NCI-H2081 (cell line): ENCODE data around the gene ITGA8.
"Not testable (repeated sequence)": the region's sequence is repeated elsewhere in the genome, so short reads cannot be mapped to it uniquely, and the experiment has no call there.

ENCODE experiments used
- DNase-seq, 2 experiments: peaks; one replicate each; lab custom pipeline; 2025; lab: John Stamatoyannopoulos, UW

The ITGA8 gene

DNA sequence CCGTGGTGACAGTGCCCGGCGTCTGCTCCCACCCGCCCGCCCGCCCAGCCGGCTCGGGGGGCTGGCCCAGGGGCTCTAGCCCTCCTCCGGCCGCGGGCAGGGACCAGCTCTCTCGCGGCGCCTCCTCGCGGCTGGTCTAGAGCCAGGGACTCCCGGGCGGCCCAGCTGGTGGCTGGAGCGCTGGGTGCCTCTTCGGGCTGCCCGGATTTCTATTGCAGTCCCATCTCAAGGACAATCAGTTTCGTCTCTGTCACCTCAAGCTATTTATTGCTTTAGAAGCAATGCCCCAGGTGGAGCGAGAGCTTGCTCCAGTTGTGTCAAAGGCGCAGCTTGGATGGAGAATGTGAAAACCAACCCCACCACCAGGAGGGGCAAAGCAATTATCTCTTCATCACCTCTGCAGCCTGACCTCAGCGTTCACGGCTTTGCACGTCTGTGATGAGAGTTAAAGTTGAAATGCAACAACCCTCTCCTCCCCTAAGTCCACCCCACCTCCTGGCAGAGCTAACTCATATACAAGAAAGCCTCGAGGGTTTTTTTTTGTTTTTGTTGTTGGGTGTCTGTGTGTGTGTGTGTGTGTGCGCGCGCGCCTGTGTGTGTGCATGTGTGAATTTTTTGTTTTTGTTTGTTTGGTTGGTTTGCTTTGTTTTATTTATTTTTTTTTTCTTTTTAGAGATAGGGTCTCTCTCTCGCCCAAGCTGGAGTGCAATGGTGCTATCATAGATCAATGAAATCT lies at the start of gene ITGA8:
Gene ITGA8 (minus strand): TSS at position 24 of the 736 bp plus-strand sequence. CDS start 151 bp downstream, outside the sequence.
- DNase-seq: no peak

DNA sequence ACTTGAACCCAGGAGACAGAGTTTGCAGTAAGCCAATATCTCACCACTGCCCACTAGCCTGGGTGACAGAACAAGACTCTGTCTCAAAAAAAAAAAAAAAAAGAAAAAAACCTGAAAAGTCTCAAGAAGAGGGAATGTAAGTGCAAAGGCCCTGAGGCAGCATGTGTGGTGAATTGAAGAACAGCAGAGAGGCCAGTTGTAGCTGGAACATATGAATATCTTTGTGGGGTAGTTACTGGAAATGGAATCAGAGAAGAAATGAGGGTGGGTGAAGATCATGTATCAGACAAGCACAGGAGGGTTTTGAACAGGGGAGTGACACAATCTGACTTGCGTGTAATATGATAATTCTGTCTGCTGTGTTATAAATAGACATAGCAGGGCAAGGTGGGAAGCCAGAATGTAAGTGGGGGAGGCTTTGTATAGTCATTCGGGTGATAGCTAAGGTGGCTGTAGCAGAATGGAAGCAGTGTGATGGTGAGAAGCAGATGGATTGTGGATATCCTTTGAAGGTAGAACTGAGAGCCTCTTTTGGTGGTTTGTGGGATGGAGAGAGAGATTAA lies 45.3 kb upstream of the ITGA8 start:
- DNase-seq: no peak

- DNase-seq: no peak
Observed at GRCh38 chr10:15763006-15763405, 43.3 kb upstream of the ITGA8 start.

GRCh38 chr10:15762239-15762638 lies 42.5 kb upstream of the ITGA8 start:
- not testable (repeated sequence) for DNase-seq

DNA sequence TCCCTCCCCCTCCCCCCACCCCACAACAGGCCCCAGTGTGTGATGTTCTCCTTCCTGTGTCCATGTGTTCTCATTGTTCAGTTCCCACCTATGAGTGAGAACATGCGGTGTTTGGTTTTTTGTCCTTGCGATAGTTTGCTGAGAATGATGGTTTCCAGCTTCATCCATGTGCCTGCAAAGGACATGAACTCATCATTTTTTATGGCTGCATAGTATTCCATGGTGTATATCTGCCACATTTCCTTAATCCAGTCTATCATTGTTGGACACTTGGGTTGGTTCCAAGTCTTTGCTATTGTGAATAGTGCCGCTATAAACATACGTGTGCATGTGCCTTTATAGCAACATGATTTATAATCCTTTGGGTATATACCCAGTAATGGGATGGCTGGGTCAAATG lies 41.5 kb upstream of the ITGA8 start:
- not testable (repeated sequence) for DNase-seq

DNA sequence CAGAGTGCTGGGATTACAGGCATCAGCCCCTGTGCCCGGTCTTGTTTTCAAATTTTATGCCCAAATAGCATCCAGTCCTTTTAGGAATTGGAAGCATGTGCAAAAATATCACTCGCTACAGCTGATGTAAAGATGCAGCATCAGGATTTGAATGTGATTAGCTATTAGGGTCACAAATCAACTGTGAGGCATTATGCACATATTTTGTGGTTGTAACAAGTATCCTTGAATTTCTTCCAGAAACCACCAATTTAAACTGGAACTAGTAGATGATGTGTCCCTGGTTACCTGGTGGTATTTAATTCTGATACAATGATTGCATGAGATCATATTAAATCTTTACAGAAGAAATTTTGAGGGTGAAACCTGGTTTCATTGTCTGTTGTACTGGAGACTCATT lies 41.0 kb upstream of the ITGA8 start:
- no peak for DNase-seq

- DNase-seq: no peak
Observed at GRCh38 chr10:15759265-15759664, 39.5 kb upstream of the ITGA8 start.

- no peak for DNase-seq
Observed at GRCh38 chr10:15758618-15759017, 38.9 kb upstream of the ITGA8 start.

GRCh38 chr10:15754937-15755336 lies 35.2 kb upstream of the ITGA8 start:
- DNase-seq: no peak

DNA sequence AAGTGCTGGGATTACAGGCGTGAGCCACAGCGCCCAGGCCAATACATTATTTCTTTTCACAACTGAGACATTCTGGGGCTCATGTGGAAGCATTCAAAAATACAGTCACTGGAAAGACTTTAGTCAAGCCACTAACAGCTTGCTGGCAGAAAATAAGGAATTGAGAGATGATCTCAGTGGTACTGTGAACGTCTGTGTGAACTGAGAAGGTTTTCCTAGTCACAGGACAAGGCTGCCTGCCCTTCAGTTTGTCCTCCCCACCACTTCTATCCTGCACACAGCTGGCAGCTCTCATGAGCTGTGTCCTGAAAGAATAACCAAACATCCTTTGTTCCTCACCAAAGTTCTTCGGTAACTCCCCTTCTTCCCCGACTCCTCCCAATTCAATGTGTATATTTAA lies 31.3 kb upstream of the ITGA8 start:
- DNase-seq: no peak

GRCh38 chr10:15748126-15748525 lies 28.4 kb upstream of the ITGA8 start:
- no peak for DNase-seq

DNA sequence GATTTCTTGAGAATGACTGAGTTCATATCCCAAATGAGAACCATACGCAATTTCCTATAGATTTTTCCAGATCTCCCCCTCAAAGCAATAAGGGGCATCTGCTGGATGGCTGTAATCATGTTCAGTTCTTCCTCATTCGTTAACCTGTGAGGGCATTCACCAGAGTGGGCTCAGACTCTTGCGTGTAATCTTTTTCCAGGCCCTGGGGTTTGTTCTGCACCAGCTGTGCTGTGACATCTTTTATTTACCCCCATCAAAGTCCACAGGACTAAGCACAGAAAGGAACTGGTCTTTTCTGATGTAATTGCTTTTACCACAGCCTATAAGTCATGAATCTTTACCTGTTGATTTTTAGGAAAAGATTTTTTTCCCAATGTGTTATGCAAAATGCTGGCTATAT lies 27.9 kb upstream of the ITGA8 start:
- DNase-seq: no peak

- no peak for DNase-seq
Observed at GRCh38 chr10:15745751-15746150, 26.0 kb upstream of the ITGA8 start.

DNA sequence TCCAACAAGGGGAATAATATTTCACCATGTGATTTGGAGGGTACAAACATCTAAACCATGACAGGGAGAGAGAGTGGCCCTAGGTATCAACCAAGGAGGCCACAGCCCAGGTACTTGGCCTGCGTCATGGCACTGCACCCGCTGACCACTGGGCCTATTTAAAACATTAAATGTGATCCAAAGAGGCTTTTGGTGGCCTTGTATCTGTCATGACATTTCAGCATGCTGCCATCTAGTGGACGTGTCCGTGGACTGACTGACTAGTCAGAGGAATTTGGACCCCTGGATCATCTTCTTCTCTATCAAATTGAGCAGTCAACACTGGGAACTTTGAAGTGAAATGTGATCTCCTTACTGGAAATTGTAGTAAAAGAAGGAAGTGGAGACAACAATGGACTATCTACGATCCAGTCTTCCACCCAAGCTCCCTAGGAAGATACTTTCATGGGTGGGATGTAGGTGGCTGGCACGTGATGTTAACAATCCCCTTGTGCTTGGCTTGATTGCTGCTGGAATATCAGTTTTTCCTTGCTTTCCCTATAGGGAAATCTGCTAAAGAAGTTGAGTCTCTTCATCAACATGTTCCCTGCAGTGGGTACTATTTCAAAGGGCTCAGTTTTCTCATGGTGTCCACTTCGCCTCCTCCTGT lies 24.6 kb upstream of the ITGA8 start:
- peak; percentile 4 to 19 for DNase-seq

DNA sequence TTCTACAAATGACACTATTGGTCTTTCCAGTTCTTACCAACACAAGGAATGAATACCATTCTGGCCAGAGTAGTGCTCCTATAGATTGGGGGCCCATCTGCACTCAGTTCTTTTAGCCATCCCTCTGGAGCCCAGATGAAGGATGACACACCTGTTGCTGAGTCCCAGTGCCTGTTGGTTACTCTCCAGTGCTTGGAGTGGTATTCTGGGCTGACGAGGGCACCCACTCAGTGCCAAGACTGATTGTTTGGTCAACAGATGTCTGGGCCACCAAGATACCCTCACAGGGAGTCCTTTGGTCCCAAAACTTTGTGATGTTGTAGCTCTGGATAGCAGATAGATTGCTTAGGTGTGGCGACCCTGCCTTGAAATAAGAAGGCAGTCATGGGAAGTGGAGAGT lies 23.7 kb upstream of the ITGA8 start:
- no peak for DNase-seq

GRCh38 chr10:15742836-15743235 lies 23.1 kb upstream of the ITGA8 start:
- no peak for DNase-seq

GRCh38 chr10:15742102-15742501 lies 22.4 kb upstream of the ITGA8 start:
- DNase-seq: no peak

DNA sequence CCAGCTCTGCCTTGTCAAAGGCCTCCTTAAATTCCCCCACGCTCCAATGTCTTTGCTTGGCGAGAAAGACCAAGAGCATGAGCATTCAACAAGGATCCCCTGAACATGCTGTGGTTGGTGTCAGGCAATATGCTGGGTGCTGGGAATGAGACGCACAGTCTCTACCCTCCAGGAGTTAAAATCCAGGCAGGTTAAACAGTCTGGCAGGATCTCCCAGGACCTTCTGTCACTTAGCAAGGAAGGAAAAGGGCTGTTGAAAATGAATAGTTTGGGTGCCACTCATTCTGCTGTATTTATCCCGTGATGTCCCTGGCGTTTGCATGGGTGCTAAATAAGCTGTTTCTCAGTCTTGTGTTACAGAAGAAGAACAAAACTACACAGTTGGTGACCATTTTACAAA lies 21.9 kb upstream of the ITGA8 start:
- DNase-seq: no peak

DNA sequence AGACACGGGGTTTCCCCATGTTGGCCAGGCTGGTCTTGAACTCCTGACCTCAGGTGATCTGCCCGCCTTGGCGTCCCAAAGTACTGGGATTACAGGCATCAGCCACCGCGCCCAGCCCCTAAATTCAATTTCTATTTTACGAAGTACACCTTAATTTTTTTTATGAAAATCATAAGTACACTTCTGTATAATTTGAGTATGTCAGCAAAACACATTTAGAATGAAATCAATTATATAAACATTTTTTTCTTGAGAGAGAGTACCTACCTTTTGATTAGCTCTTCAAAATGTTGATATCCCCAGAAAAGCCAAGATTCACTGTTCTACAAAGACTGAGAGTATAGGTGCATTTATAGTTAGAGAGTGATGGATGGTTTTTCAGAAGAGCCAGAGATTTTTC lies 20.5 kb upstream of the ITGA8 start:
- no peak for DNase-seq

DNA sequence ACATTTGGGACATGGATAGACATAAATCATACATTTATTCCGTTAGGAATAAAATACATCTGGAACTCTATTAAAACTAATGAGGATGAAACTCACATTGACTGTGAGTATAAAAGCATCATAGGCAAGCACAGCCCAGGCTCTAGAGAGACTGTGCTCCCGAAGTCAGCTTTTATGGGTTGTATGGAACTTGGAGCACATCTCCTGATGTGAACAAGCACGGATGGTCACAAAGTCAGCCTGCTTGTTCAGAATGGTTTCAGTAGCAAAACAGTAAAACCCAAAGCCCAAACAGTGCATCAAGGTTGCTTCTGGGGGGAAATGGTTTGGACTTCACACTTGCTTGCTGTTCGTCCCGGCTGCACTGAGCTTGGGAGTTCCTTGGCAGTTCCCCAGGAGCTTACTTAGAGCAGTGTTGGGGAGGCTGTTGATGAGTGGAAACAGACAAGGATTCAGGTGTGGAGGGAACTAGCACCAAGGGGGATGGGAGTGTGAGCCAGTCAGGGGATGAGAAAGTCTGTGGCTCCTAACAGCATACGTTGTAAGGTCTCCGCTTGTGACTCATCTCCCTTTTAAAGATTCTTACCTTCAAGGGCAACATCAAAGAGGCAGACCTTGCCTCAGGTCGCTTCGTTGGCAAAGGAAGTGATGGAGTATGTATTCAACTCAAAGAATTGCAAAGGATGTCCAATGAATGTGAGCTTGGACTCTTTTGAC lies 19.7 kb upstream of the ITGA8 start:
- DNase-seq: no peak

DNA sequence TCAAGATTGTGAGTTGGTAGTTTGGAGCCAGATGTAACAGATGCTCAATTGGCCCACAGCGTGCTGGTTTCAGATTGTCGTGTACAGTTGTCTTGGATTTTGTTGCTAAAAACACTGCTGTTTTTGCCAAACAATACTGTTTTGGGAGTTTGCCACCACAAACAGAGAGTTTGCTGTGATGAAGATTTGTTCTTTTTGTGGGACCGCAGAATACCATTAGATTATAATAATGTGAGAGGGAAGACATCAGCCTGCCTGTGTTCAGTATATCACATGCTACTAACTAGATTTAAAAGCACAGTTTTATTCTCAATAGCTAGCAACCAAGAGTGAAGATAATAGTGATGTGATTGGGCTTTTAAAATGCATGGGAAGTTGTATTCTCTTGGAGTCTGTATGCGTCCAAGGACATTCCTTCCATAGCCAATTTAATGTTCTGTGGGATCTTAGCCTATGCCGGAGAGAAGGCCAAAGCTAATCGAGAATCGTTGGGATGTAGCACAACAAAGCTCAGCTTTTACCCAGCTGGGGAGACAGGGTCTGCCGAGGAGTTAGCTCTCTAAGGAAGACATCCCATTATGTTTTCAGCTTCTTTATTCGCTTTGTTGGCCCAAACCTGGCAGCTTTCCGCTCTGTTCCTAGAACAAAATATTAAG lies 18.7 kb upstream of the ITGA8 start:
- no peak for DNase-seq

DNA sequence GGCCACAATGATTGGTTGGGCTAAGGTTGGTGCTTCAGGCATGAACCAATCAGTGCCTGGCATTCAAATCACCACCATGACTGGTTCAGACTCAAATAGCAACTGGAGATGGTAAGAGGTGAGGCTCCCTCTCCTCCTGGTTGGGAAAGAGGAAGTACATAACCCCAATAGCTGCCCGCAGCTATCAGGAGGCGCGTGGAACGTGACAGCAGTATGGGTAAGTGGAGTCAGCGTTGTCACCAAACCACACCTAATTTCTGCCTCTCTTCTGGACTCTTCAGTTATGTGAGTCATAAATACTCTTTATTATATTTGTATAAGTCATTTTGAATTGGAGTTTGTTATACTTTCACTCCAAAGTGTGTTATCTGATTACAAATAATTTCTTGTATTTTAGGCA lies 17.9 kb upstream of the ITGA8 start:
- DNase-seq: no peak
